ENCODE data around the gene OBI1. TPM values are rescaled to one million over a fixed set of nuclear protein-coding genes. Genes with fewer than 3 reads are reported as not detected.

OBI1 gene
- polyA plus RNA-seq, 2 of the 4 experiments (the other 2 are of a cell fraction): 8.7 to 13.9 TPM

DNA sequence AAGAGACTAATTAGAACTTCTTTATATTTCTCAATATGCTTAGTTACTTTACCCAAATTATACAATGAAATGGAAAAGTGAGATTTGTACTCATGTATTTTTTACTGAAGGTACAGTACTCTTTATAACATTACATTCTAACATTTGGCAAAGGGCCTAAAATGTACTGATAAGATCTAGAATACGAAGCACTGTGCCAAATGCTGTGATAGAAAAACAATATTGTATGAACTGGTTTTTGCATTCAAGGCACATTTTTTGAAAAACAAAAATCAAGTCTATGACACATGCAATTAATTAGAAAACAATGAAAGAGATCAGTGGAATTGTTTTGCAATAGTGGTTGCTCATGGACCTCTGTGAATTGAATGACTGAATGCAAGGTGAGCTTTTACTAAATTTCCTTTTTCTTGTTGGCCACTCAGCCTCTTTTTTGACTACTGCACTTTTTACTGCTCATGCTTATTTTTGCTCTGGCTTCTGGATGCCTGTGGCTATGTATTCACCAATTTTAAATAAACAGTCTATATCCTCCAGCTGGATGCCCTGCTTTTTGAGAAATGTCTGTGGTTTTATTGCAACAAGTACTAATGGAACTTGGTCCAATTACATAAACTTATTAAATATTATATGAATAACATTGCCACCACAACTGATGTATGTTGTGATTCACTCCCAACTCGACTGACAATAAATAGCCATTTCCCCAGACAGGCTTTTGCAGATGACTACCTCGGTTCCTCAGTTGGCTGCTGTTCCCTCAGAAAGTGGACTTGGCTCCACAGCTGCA is 41.4 kb upstream of the OBI1 start:
- no peak for ATAC-seq
- FAIRE-seq: no peak
- H3K4me2 ChIP-seq: no peak overlapping the region
- no peak for DNase-seq (ENCODE audit: low read depth in 1 of 2, low spot score in 1 of 2)
- TF ChIP-seq REST (IDR thresholded peaks at IDR 0.05) (no peak), HMGXB4 (CRISPR knock-in tag; IDR thresholded peaks at IDR 0.05; ENCODE audit: borderline replicate concordance) (no peak), MYC (IDR thresholded peaks at IDR 0.05; ENCODE audit: borderline replicate concordance, low read length) (no peak), MAFK (IDR thresholded peaks at IDR 0.05; ENCODE audit: partially characterized antibody) (no peak), TP53 (CRISPR knock-in tag; IDR thresholded peaks at IDR 0.05) (no peak), CBX2 (IDR thresholded peaks at IDR 0.05; ENCODE audit: borderline replicate concordance, low read depth) (no peak)
- TF ChIP-seq, protein P1, sequence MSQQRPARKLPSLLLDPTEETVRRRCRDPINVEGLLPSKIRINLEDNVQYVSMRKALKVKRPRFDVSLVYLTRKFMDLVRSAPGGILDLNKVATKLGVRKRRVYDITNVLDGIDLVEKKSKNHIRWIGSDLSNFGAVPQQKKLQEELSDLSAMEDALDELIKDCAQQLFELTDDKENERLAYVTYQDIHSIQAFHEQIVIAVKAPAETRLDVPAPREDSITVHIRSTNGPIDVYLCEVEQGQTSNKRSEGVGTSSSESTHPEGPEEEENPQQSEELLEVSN (IDR thresholded peaks at IDR 0.05; ENCODE audit: borderline replicate concordance, low read depth): no peak
- ChIA-PET POLR2A (no interaction called here), CTCF (no interaction called here)
- H3K27ac ChIP-seq: no peak overlapping the region
- H3K4me1 ChIP-seq: no peaks in the 10 kb centered on the region
- no peak overlapping the region for H3K4me3 ChIP-seq
- WGBS (ENCODE audit: missing lambda C conversion rate): 3% methylated on average over 3 of the region's 3 CpGs
- H3K9me3 ChIP-seq: no peaks in the 10 kb centered on the region

DNA sequence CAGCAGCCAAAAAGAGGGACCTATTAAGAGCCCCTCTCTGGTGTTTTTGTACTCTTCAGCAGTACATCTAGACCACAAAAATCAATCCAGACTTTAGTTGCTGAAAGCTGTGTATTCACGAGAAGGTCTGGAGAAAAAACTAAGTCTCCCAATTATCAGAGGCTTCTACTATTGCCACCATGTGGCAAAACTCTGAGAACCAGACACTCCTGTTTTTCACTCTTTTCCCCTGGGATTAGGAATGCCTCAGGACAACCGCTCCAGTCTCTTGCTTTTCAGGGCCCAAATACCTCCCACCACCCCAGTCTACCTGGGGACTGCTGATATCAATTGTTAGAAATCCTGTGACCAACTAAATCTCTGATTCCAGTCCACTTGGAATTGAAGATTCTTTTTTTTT is 30.1 kb upstream of the OBI1 start:
- FAIRE-seq: no peak
- ATAC-seq: 0 out of 6 replicates have a peak, but pooled peaks of 1 of the 2 experiments have one; percentile 32
- H3K9me3 ChIP-seq: no peaks in the 10 kb centered on the region
- H3K4me3 ChIP-seq: no peak overlapping the region
- no peak overlapping the region for H3K27ac ChIP-seq
- ChIA-PET POLR2A (no interaction called here), CTCF (interaction anchor here (1.5 kb wide), 1 partner anchor 448 kb away, joined by 3 read pairs; no protein-coding TSS in a partner anchor)
- no peak for DNase-seq (ENCODE audit: low read depth in 1 of 2, low spot score in 1 of 2)
- no peak overlapping the region for H3K4me2 ChIP-seq
- H3K4me1 ChIP-seq: no peaks in the 10 kb centered on the region
- whole genome bisulfite sequencing (ENCODE audit: missing lambda C conversion rate): 27% methylated on average over 2 of the region's 2 CpGs
- TF ChIP-seq TFCP2L1 (CRISPR knock-in tag; IDR thresholded peaks at IDR 0.05) (no peak), HMGXB4 (CRISPR knock-in tag; IDR thresholded peaks at IDR 0.05; ENCODE audit: borderline replicate concordance) (no peak), HOXB13 (CRISPR knock-in tag; IDR thresholded peaks at IDR 0.05; ENCODE audit: low read depth) (no peak), POLR2AphosphoS2 (conservative IDR thresholded peaks at IDR 0.05; ENCODE audit: low read length) (no peak), SMC3 (IDR thresholded peaks at IDR 0.05) (no peak), MAX (IDR thresholded peaks at IDR 0.05) (no peak), REST (IDR thresholded peaks at IDR 0.05) (no peak), ZNF302 (CRISPR knock-in tag; IDR thresholded peaks at IDR 0.05) (no peak), KDM1A (IDR thresholded peaks at IDR 0.05; ENCODE audit: low read depth) (no peak), HOXB5 (CRISPR knock-in tag; IDR thresholded peaks at IDR 0.05) (no peak), GATA3 (IDR thresholded peaks at IDR 0.05; ENCODE audit: borderline replicate concordance) (no peak), SREBF2 (IDR thresholded peaks at IDR 0.05) (no peak), ZSCAN20 (CRISPR knock-in tag; IDR thresholded peaks at IDR 0.05) (no peak), BHLHE40 (IDR thresholded peaks at IDR 0.05; ENCODE audit: low read depth, low read length) (no peak), POLR2A (IDR thresholded peaks at IDR 0.05; ENCODE audit: low read length) (no peak)
- TF ChIP-seq, protein P2, sequence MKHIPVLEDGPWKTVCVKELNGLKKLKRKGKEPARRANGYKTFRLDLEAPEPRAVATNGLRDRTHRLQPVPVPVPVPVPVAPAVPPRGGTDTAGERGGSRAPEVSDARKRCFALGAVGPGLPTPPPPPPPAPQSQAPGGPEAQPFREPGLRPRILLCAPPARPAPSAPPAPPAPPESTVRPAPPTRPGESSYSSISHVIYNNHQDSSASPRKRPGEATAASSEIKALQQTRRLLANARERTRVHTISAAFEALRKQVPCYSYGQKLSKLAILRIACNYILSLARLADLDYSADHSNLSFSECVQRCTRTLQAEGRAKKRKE (CRISPR knock-in tag; IDR thresholded peaks at IDR 0.05; ENCODE audit: low read depth): no peak
- TF ChIP-seq, protein P1 (IDR thresholded peaks at IDR 0.05; ENCODE audit: borderline replicate concordance, low read depth): no peak
